DND-41 (cell line): Measurements from ENCODE around the gene COL4A1.
A peak's percentile ranks its signal among the peaks of the same experiment; 100 is the strongest.

Experiments used
- ATAC-seq: fragments of 200-7000 bp; cut with Tn5 transposase; 3 replicates; pipeline ENCODE4 v1.9.1; 2021; ENCODE audit warnings: low read depth; ENCODE audit not compliant: insufficient read depth
- DNase-seq: peaks from one replicate; pipeline ENCODE4 v3.0.0-alpha.2; 2020
- H2AFZ ChIP-seq: 2 replicates; pipeline ENCODE4 v1.6.0; 2012; ENCODE audit warnings: low read depth, low read length
- H3K27ac ChIP-seq: 2 replicates; pipeline ENCODE4 v1.5.1; 2012; ENCODE audit warnings: low read length, inconsistent platforms
- H3K27me3 ChIP-seq: fragments of 200-600 bp; sonication (generic); 2 replicates; pipeline ENCODE4 v1.6.0; 2012; ENCODE audit warnings: low read length, mild to moderate bottlenecking, inconsistent platforms; ENCODE audit not compliant: insufficient read depth, poor library complexity
- H3K36me3 ChIP-seq: 2 replicates; pipeline ENCODE4 v1.5.1; 2012; ENCODE audit warnings: low read length, inconsistent platforms; ENCODE audit not compliant: insufficient read depth
- H3K4me1 ChIP-seq: 2 replicates; pipeline ENCODE4 v1.5.1; 2012; ENCODE audit warnings: mild to moderate bottlenecking, low read length; ENCODE audit not compliant: insufficient read depth
- H3K4me2 ChIP-seq: 2 replicates; pipeline ENCODE4 v1.6.0; 2012; ENCODE audit warnings: mild to moderate bottlenecking, moderate library complexity, low read length, inconsistent platforms; ENCODE audit not compliant: insufficient read depth
- H3K4me3 ChIP-seq, 2 experiments: fragments of 200-600 bp in 1 of 2; shearing (Covaris generic) in 1 of 2; 2 replicates each; pipeline ENCODE4 v1.5.1; 2012 to 2016; ENCODE audit warnings: inconsistent platforms in 2 of 2, low read length in 2 of 2, mild to moderate bottlenecking in 2 of 2, low read depth in 1 of 2, moderate library complexity in 1 of 2
- H3K79me2 ChIP-seq: 2 replicates; pipeline ENCODE4 v1.6.0; 2012; ENCODE audit warnings: low read length, inconsistent platforms; ENCODE audit not compliant: insufficient read depth
- H3K9ac ChIP-seq: 2 replicates; pipeline ENCODE4 v1.6.0; 2012; ENCODE audit warnings: low read depth, mild to moderate bottlenecking, inconsistent platforms, low read length, moderate library complexity
- H3K9me3 ChIP-seq: 2 replicates; pipeline ENCODE4 v1.5.1; 2012; ENCODE audit warnings: low read length, moderate library complexity, mild to moderate bottlenecking, inconsistent platforms; ENCODE audit not compliant: insufficient read depth, severe bottlenecking
- H4K20me1 ChIP-seq: 2 replicates; pipeline ENCODE4 v1.6.0; 2012; ENCODE audit warnings: low read length; ENCODE audit not compliant: insufficient read depth
- EZH2 ChIP-seq: IDR thresholded peaks from 3 replicates; pipeline ENCODE4 v1.6.1; 2012; ENCODE audit warnings: borderline replicate concordance, low read depth, mild to moderate bottlenecking, moderate library complexity, low read length, inconsistent platforms; ENCODE audit not compliant: severe bottlenecking
- TF ChIP-seq, protein P1 (sequence below): IDR thresholded peaks from 2 replicates; pipeline ENCODE4 v1.5.1; 2012; ENCODE audit warnings: borderline replicate concordance, low read length, moderate library complexity, mild to moderate bottlenecking; ENCODE audit not compliant: poor library complexity, severe bottlenecking; ENCODE audit errors: extremely low read depth

Gene COL4A1

DNA sequence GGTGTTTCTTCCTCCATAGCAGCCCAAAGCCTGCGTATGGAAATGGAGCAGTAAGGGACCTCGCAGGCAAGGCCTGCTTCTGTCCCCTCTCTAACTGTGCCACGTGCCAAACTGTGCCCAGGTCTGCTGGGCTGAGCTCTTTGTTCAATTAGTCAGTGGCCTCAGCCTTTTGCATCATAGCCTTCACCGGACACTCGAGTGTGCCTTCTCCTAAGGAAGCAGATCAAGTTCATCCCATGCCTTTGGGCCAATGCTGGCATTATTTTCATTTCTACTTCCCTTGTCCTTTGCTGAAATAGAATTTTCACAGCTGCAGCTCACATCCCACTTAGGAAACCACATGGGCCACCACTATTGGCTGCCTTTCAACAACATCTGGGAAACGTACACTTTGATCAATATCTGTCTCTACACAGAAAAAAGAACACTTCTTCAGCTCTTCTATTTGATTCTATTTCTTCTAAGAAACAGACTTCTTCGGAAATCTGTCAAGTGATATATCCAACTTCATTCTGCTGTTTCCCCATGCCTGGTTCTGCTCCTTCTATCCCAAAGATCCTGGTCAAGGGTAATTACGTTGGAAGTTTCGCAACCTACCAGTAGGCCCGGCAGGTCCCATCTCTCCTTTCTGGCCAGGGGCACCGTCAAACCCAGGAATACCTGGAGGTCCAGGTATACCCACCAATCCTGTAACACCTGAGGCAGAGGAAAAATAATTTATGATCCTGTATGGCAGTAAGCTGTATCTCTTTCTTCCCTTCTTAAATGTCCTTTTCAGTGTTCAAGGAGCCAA lies 143.9 kb downstream of the COL4A1 start:
- Histone ChIP-seq H3K27me3 (peaks cover 13% of the 10 kb centered on the region), H3K79me2 (no peaks in the 10 kb centered on the region), H3K36me3 (no peaks in the 10 kb centered on the region), H3K4me1 (peaks cover 25% of the 10 kb centered on the region), H3K4me3 (no peak overlapping the region), H4K20me1 (no peaks in the 10 kb centered on the region), H3K9me3 (no peaks in the 10 kb centered on the region), H3K27ac (no peak overlapping the region), H2AFZ (no peak overlapping the region), H3K4me2 (no peak overlapping the region), H3K9ac (no peak overlapping the region)
- ATAC-seq (peak; percentile 66; the same call in 1 of the 3 replicates), DNase-seq (peak; percentile 21)
- TF ChIP-seq, protein P1, sequence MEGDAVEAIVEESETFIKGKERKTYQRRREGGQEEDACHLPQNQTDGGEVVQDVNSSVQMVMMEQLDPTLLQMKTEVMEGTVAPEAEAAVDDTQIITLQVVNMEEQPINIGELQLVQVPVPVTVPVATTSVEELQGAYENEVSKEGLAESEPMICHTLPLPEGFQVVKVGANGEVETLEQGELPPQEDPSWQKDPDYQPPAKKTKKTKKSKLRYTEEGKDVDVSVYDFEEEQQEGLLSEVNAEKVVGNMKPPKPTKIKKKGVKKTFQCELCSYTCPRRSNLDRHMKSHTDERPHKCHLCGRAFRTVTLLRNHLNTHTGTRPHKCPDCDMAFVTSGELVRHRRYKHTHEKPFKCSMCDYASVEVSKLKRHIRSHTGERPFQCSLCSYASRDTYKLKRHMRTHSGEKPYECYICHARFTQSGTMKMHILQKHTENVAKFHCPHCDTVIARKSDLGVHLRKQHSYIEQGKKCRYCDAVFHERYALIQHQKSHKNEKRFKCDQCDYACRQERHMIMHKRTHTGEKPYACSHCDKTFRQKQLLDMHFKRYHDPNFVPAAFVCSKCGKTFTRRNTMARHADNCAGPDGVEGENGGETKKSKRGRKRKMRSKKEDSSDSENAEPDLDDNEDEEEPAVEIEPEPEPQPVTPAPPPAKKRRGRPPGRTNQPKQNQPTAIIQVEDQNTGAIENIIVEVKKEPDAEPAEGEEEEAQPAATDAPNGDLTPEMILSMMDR = no peak

DNA sequence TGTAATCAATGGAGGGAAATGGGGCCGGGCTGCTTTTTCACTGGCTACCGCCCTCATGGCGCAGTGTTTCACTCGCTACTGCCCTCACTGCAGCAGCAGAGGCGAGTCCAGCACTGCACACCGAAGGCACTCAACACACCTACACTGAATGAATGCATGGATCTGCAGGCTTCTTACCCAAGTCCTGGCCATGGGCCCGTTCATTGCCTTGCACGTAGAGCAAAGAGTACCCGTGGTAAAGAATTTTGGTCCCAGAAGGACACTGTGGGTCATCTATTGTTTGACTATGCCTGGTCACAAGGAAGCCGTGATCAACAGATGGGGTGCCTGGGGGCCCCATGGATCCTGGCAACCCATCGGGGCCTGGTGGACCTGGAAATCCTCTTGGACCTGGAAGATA lies 144.9 kb downstream of the COL4A1 start:
- no peak overlapping the region for H3K4me3 ChIP-seq
- H3K79me2 ChIP-seq = no peaks in the 10 kb centered on the region
- H3K4me1 ChIP-seq = peaks cover 25% of the 10 kb centered on the region
- H3K9me3 ChIP-seq = no peaks in the 10 kb centered on the region
- no peak overlapping the region for H3K9ac ChIP-seq
- no peaks in the 10 kb centered on the region for H3K36me3 ChIP-seq
- no peak overlapping the region for H3K27ac ChIP-seq
- TF ChIP-seq, protein P1 = no peak
- no peak for TF ChIP-seq EZH2
- ATAC-seq (no peak), DNase-seq (no peak)
- no peak overlapping the region for H3K4me2 ChIP-seq
- no peaks in the 10 kb centered on the region for H4K20me1 ChIP-seq
- no peak overlapping the region for H2AFZ ChIP-seq
- peaks cover 14% of the 10 kb centered on the region for H3K27me3 ChIP-seq

DNA sequence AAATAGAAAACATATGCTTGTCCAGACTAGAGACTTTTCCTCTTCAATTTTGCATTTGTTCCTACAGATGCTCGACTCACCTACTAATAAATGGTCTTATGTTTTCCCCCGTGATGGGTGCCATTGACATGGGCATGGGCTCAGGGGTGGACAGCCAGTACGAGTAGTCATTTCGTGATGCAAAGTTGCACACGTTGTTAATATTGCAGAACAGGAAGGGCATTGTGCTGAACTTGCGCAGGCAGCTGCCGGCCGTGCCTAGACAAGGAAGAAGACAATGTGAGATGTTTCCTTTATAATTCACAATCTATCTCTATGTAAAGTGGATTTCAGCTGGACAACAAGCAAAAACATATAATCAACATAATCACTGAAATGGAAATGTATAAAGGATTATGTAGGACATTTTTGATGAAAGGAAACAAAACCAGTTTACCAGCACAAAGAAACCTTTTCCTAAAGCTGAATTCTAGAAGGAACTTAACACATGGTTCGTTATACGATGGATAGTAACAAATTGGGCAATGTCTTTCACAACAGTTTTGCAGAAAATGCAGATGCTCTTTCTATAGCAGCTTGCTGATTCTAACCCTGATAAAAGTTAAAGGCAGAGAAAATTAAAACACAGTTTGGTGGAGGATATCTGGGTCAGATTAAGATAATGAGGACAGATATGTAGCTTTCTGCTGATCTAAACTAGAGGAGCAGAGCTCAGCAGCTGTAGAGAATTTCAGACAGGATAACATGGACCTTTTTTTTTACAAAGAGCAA lies 145.7 kb downstream of the COL4A1 start:
- H3K4me1 ChIP-seq = peaks cover 25% of the 10 kb centered on the region
- H3K4me3 ChIP-seq = no peak overlapping the region
- H3K27ac ChIP-seq = no peak overlapping the region
- no peaks in the 10 kb centered on the region for H4K20me1 ChIP-seq
- peaks cover 12% of the 10 kb centered on the region for H3K27me3 ChIP-seq
- no peak overlapping the region for H2AFZ ChIP-seq
- no peak for DNase-seq
- H3K4me2 ChIP-seq = no peak overlapping the region
- ATAC-seq = no peak
- no peaks in the 10 kb centered on the region for H3K36me3 ChIP-seq
- no peak overlapping the region for H3K9ac ChIP-seq
- TF ChIP-seq EZH2 = no peak
- TF ChIP-seq, protein P1 = no peak
- H3K9me3 ChIP-seq = no peaks in the 10 kb centered on the region
- no peaks in the 10 kb centered on the region for H3K79me2 ChIP-seq
